DMS114 treated with DMSO at 0.1 percent for 48 hours (cell line): ENCODE data around the gene LDB2.
A peak's percentile ranks its signal among the peaks of the same experiment; 100 is the strongest.
"Not testable (repeated sequence)": the region's sequence is repeated elsewhere in the genome, so short reads cannot be mapped to it uniquely, and the experiment has no call there.

Experiments used
- DNase-seq: peaks from one replicate; lab custom pipeline; 2025; ENCODE audit not compliant: unreplicated experiment; lab: John Stamatoyannopoulos, UW

The LDB2 gene

GRCh38 chr4:16663307-16663706 is 235.1 kb downstream of the LDB2 start:
- DNase-seq, result no peak

- DNase-seq, result no peak
Observed at GRCh38 chr4:16661813-16662212, 236.6 kb downstream of the LDB2 start.

GRCh38 chr4:16660656-16661055 is 237.8 kb downstream of the LDB2 start:
- no peak for DNase-seq

- no peak for DNase-seq
Observed at GRCh38 chr4:16659694-16660093, 238.8 kb downstream of the LDB2 start.

DNA sequence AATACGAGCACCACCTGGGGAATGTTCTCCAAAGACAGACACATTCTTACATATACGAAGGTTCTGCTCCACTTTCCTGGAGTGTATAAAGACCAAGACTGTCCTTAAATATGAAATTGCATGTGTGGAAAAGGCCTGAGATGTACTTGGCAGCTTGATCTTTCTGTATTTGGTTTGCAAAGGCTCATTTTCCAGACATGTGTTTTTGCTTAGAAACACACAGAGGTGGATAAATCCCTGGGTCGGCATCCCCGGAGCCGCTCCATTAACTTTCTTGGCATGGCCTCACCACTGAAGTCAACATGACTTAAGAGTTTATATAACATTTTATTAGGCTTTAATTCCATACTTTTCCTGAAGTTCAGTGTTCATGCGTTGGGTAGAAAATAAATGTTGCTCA is 239.4 kb downstream of the LDB2 start:
- DNase-seq, result no peak

DNA sequence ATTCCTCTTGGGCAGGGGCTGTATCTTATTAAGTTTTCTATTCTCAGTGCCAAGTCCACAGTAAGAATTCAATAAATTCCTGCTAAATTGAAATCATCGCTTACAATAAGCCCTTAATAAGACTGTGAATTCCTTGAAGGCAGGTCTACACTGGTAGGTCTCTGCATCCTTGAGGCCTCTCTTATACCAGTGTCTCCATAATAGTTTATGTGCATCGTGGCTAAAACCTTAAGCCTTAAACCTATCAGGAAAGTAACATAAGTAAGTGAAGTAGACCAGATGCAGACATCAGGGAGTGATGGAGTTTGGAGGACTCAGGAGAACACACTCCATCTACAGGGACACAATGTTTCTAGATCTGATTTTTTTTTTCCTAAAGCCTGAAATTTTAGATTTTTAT is 240.3 kb downstream of the LDB2 start:
- no peak for DNase-seq

DNA sequence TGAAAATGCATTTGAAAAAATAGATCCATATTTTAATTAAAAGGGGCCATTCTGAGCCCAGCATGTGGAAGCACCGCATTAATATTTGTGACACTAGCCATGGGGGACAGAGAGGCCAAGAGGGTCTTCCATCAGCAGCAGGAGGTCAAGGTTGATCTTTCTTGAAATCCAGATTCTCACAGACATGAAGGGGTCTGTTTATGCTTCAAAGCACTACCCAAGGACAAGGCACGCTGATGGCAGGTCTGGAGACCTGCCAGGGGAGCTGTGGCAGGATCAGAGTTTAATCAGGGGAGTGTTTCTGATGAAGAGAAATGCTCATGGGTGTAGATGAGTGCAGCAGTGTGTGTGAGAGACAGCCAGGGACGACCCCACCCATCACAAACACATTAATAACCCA is 243.3 kb downstream of the LDB2 start:
- DNase-seq, result no peak

GRCh38 chr4:16652732-16653305 is 245.6 kb downstream of the LDB2 start:
- DNase-seq, result no peak

DNA sequence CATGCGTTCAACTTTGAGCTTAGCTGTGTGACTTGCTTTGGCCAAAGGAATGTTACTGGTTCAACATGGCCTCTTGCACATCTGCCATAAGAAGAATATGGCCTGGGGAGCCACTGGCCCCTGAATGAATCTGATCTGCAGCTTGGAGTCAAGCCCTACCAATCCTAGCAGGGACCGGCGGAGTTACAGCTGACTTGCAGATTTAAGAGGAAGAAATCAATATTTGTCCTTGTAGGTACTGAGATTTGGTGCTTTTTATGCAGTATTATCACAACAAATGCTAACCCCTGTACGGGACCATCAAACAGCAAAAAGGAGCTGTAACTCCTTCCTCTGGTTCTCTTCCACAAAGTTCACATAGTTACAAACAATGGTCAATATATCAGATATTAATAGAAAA is 252.0 kb downstream of the LDB2 start:
- DNase-seq, result no peak

DNA sequence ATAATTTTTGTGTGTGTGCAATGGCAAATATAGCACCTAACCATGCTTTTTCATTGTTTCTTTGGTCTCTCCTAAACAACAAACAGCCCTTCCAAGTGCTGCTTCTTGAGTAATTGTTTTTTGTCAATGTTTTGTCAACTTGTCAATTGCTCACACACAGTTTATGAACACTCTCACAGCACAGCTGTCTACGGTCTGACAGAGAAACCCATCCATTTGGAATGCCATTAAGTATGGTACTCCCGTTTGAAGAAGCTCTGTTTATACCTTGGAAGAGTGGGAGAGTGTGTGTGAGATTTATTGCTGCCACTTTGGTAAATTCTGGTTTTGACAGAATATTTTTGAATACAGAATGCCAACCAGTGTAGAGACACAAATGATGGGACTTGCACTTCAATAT is 254.6 kb downstream of the LDB2 start:
- no peak for DNase-seq

DNA sequence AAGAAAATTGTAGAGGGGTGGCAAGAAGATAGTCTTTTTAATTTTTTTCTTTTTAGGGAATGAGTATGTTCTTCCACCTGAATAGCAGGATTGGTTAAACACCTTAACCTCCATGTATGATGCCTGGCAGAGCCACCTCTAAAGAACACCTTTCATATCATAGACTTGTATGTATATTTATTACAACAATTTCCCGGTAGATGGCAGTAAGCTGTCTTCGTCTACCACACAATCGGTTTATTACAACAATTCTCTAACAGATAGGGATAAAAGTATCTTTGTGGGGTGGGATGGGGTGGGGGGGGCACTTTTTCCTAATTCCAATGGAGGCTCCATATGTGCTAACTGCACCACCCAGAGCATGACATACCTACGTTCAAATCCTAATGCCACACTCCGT is 255.5 kb downstream of the LDB2 start:
- peak; percentile 9 for DNase-seq

- no peak for DNase-seq
Observed at GRCh38 chr4:16641971-16642370, 256.5 kb downstream of the LDB2 start.

DNA sequence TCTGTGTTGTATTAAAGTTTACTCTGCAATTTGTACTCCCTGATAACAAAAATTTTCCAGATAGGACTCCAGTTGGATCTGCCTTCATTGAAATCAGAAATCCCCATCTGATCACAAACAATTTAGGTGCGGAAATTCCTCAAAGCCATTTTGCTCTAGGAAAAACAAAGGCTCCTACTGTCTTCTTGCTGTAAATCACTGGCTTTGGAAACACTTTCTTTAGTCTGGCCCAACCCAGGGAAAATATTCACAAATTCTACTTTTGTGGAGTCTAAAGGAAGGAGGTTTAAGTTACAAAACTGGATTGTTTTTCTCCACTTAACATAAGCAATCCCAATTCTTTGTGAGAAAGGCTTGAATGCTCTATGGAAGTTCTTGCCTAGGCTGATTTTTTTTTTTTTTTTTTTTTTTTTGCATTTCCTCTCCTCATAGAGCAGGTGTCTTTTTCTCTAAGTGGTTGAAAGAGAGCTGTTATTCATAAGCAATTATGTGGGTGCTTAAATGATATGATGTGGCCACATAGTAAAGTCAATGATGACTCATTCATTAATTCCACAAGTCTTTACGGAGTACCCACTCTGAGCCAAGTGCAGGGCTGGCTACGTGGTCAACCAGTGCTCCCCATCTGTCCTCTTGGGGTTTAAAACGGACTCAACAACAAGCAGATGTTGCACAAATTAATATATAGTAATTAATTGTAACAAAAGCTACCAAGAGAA is 261.4 kb downstream of the LDB2 start:
- DNase-seq, result no peak

DNA sequence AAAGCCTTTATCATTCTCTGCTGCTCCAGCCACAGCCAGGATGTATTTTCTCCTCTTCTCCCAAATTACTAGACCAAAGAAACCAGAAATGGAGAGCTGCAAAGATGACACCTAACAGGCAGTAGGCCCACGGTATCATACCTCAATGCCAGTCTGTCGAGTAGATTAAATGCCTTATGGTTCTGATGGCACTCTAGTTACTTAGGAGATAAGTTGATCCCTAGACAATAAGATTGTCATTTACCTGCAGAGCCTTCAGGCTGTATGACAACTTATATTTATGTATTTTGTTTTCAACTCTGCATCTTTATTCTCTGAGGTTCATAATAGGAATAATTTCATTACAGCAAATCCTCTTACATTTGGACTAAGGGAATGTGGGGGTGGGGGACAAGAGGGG is 262.1 kb downstream of the LDB2 start:
- DNase-seq, result no peak

- DNase-seq, result not testable (repeated sequence)
Observed at GRCh38 chr4:16629274-16629673, 269.2 kb downstream of the LDB2 start.

DNA sequence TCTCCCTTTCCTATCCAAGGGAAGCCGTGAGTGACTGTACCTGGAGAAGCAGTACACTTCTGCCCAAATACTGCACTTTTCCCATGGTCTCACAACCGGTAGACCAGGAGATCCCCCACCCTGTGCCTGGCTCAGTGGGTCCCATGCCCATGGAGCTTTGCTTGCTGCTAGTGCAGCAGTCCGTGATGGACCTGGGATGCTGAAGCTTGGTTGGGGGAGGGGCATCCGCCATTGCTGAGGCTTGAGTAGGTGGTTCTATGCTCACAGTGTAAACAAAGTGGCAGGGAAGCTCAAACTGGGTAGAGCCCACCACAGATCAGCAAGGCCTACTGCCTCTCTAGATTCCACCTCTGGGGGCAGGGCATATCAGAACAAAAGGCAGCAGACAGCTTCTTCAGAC is 269.6 kb downstream of the LDB2 start:
- not testable (repeated sequence) for DNase-seq

GRCh38 chr4:16627999-16628398 is 270.4 kb downstream of the LDB2 start:
- no peak for DNase-seq

GRCh38 chr4:16626945-16627344 is 271.5 kb downstream of the LDB2 start:
- DNase-seq, result no peak

DNA sequence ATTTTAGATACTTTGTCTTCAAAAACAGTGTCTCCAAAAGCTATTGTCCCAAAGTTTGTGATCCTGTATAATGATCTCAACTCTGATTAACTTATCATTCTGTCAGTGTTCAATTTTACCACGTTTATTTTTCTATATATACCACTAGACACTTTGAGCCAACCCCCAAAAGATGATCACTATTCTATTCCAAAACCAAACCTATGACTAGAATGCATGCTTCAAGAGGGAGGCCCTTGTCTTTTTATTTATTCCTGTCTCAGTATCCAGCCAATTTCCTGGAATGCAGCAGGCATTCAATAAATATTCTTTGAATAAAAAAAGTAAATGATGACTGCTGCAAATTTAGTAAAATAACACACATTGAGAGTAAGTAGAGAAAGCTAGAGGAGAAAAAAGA is 275.6 kb downstream of the LDB2 start:
- no peak for DNase-seq

DNA sequence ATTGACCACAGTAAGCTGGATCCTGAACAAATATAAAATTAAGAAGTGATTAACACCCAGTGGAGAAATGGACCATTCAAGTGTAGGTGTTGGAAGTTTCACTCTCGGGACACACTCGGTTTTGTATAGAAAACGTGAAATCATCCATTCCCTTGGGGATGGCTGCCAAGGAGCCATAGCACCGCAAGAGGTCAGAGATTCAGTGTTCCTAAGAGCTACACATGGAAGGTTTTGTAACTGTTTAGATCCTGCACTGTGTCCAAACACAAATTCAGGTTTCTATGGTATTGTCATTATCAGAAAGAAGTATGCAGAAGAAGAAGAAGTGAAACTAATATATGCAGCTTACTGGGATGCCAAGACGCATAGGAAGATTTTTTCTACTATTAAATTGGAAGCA is 281.0 kb downstream of the LDB2 start:
- DNase-seq, result no peak

DNA sequence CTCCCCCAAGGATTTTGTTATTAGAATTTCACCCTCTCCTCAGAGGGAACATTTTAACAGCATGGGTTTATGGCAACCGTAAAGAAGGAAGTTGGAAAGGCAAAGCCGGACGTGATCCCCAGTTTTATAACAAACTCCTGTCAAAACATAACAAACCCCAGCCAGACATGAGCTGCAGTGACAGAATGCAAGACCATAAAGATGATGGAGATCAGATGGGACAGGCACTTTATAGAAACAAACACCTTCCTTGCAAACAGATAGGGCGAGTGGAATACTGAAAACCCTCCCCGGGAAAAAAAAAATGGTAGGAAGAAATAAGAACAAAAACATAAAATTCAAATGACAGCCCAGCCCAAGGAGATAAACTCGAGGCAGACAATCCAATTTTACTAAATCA is 281.4 kb downstream of the LDB2 start:
- DNase-seq, result no peak

DNA sequence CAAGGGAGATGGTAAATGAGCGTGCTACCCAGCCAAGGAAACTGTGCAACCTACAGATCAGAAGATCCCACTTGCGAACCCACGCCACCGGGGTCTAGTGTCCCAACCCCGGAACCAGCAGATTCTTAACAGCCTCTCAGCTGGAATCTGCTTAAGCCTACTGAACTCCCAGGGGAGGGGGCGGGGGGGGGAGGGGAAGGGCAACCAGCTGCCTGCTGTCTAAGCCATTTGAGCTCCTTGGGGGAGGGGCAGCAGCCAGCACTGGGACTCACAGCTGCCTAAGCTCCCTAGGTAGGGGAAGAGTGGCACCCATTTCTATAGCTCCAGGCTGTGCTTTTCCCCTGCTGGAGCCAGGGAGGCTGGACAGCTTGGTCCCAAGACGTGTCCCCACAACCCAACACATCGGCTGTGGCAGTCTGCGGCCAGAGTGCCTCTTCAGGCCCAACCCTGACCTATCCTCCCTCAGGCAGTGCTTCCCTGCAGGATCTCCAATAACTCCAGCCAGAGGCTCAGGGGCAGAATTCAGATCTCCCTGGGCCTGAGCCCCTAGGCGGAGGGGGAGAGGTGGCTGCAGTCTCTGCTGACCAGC is 289.2 kb downstream of the LDB2 start:
- DNase-seq, result no peak
